ENCODE measurements around the gene PRKRA.

Gene PRKRA

DNA sequence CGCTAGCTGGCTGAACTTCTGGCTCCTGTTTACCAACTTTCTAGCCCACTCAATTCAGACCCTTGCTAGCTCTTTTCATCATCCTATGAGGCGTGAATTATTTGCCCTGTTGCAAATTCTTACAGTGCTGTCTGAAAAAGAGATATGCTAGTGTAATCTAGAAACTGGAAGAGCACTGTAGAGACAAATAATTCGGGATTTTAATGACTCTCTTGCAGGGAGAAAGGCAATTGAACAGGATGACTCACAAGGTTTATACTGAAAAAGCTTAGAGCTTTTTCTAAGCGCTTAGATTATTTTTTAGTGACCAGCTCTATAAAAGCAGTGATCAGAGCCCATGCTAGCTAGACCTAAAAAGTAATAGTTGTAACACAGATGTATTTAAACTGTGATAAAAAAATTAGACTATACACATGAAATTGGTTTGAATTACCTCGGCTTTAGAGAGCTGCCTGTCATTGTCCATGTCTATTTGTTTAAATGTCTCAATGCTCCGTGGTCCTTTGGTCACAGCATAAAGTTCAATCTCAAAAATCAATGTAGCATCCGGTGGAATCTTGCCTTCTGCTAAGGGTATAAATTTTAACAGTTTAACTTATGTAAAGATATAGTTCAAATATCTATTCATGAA is 18.4 kb upstream of the PRKRA start:
- TF ChIP-seq CTCF (IDR thresholded peaks at IDR 0.05; ENCODE audit: borderline replicate concordance, insufficient read depth, low read depth, low read length): no peak
- H3K4me3 ChIP-seq (ENCODE audit: low read depth, low read length): no peak overlapping the region

DNA sequence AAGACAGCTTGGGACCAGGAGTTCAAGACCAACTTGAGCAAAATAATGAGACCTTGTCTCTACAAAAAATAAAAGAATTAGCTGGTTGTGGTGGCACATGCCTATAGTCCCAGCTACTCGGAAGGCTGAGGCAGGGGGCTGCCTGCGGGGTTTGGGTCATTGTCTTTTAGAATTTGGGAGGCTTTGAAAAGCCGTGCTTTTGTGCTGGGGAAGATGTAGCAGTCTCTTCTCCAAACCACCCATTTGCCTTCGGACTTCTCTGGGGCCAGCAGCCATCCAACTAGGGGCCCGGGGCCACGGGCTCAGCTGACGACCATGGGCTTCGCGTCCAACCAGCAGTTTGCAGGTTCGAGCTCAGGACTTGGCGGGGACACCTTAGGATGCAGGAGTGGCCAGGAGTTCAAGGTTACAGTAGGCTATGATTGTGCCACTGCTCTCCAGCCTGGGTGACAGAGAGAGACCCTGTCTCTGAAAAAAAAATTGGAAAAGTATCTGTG is 6.5 kb upstream of the PRKRA start:
- no peak for TF ChIP-seq CTCF (IDR thresholded peaks at IDR 0.05; ENCODE audit: borderline replicate concordance, insufficient read depth, low read depth, low read length)
- H3K4me3 ChIP-seq (ENCODE audit: low read depth, low read length): no peak overlapping the region

- no peak for TF ChIP-seq CTCF (IDR thresholded peaks at IDR 0.05; ENCODE audit: borderline replicate concordance, insufficient read depth, low read depth, low read length)
- H3K4me3 ChIP-seq (ENCODE audit: low read depth, low read length): no peak overlapping the region
Observed at GRCh38 chr2:178455947-178456346, 5.0 kb upstream of the PRKRA start.

DNA sequence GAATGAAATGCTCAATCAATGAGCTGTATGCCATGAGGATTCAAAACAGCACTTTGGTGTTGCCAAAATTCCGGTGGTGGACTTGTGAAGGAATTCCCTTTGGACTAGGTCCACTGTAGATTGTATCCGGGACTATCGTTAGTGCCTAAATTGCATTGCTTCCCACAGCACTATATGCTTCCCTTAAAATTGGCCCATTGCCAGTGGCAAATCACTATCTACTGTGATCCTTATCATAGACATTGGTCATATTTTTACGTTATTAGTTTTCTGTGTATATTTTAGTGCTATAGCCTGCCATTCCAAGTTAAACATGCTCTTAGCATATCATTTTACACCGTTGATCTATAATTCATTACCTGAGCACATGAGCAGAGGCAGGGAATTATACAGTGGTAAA is 1.9 kb upstream of the PRKRA start:
- no peak for TF ChIP-seq CTCF (IDR thresholded peaks at IDR 0.05; ENCODE audit: borderline replicate concordance, insufficient read depth, low read depth, low read length)
- H3K4me3 ChIP-seq (ENCODE audit: low read depth, low read length): no peak overlapping the region

DNA sequence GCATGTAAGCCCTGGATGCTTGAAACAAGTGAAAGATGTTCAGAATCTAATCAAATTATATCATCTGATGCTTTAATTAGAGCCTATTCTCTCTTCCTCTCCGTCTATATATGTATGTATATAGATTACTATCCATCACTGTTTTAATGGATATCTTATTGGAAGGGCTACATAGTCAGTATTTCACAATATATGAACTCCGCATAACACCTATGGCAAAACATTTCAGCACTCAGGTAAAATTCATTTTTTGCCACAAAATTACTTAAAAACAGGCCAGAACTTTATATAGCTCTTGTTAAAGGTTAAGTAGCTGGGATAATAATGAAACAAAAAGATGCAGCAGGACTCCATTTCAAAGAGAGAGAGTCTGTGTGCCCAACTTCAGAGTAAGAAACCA is 1.4 kb upstream of the PRKRA start:
- TF ChIP-seq CTCF (IDR thresholded peaks at IDR 0.05; ENCODE audit: borderline replicate concordance, insufficient read depth, low read depth, low read length): no peak
- no peak overlapping the region for H3K4me3 ChIP-seq (ENCODE audit: low read depth, low read length)

DNA sequence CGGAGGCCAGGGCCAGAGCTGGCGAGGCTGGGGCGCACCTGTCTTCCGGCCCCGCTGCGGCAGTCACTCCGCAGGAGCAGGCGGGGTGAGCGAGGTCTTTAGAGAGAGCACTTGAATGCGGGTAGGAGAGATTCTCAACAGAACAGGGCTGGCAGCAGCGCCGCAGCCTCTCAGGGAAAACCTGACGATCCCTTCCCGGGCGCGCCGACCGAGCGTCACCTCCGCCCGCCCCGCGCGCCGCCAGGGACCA is 526 bp downstream of the PRKRA start:
- no peak for TF ChIP-seq CTCF (IDR thresholded peaks at IDR 0.05; ENCODE audit: borderline replicate concordance, insufficient read depth, low read depth, low read length)
- peak overlapping the region; percentile 93 for H3K4me3 ChIP-seq (ENCODE audit: low read depth, low read length)

DNA sequence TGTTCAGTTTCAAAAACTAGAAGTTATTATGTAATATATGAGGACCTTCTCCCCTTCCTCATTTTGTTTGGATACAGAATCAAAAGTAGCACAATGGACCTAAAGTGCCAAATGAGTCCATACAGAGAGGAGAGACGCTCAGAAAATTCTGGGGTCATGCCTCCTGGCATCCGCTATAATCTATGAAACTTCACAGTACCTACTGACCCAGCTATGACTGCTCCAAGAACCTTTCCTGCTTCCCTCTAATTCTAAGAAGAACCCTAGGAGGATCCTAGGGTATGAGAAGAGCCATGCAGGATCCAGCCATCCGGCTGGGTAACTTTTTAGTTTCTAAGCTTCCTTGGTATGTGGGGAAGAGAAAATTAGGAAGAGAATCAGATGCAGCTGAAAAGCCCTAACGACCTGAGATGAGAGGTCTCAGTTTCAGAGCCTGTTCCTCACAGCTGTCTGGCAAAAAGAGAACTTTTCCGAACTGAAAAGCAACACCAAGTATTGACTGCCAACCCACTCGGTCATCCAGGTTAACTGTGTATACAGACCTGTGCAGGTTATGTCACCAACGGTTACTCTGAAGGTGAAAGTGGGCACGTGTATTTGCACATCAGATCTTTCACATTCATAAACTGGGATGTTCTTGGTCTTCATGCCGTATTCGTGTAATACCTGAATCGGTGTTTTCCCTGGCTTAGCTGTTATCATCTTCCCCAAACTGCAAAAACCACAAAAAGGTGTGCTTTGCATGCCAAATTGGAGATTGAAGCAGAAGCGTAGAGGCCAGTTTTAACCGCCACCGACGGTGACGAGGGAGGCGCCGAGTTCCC is 1.1 kb downstream of the PRKRA start:
- TF ChIP-seq CTCF (IDR thresholded peaks at IDR 0.05; ENCODE audit: borderline replicate concordance, insufficient read depth, low read depth, low read length): no peak
- peak overlapping the region; percentile 93 for H3K4me3 ChIP-seq (ENCODE audit: low read depth, low read length)
